ENCODE data around the gene CPEB4.

CPEB4 gene

DNA sequence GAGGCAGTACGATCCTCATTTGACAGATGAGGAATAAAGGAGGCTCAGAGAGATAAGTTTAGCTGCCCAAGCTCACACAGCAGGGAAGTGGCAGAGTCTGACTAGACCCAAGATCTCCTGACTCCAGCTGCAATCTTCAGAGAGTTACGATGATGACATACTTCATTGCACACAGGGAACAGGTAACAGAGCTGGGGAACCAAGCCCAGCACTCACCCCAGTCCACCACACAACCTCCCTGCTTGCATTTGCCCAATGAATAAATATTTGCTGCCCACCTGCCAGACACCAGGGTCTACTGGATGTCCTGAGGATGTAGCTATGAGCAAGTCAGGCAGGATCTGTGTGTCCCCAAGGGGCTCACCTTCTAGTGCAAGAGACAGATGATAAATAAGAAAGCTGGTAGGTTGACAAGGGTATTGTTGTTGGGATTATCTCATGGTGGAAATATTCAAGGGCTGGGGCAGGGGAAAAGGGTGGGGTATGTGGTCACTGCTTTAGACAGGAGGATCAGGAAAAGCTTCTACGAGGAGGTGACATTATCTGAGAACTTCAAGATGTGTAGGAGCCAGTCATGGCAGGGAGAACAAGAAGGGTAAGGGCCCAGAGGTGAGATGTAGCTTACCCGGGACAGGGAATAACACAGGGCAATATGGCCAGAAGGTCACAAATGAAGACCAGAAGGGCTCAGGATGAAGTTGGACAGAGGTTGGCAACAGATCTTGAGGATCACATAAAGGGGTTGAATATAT, 28.6 kb upstream of the CPEB4 start:
- no peak for DNase-seq

DNA sequence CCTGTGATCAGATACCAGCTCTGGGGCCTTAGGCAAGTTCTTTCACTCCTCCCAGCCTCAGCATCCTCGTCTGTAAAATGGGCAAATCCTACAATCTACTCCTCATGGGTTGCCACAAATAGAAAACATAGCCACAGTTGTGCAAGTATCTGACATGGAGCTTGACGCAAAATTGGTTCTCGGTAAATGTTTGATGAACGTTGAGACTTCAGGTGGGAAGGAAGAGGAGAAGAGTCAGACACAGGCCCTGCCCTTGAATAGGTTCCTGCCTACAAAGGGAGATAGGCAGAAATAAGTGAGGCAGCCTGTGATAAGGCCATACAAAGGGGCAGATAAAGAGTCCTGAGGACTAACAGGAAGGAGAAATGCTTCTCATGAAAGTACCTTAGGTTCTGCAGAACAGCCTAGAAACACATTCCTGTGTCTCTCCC, 26.1 kb upstream of the CPEB4 start:
- DNase-seq = no peak

DNA sequence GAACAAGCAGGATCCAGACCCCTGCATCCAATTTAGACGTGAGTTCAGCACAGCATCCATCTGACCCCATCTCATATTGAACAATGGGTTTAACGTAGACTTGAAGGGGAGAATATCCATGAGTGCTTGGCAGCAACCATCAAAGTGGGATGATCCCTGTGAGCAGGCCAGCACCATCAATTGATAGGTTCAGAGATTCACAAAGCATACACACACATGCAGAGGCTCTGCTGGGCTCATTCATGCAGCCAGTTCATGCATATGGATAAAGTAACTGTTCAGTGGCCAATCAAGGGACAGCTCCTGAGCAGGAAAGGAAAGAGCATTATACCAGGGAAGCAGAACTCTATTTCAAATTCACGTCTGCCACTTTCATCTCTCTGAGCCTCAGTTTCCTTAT, 24.8 kb upstream of the CPEB4 start:
- DNase-seq = no peak

DNA sequence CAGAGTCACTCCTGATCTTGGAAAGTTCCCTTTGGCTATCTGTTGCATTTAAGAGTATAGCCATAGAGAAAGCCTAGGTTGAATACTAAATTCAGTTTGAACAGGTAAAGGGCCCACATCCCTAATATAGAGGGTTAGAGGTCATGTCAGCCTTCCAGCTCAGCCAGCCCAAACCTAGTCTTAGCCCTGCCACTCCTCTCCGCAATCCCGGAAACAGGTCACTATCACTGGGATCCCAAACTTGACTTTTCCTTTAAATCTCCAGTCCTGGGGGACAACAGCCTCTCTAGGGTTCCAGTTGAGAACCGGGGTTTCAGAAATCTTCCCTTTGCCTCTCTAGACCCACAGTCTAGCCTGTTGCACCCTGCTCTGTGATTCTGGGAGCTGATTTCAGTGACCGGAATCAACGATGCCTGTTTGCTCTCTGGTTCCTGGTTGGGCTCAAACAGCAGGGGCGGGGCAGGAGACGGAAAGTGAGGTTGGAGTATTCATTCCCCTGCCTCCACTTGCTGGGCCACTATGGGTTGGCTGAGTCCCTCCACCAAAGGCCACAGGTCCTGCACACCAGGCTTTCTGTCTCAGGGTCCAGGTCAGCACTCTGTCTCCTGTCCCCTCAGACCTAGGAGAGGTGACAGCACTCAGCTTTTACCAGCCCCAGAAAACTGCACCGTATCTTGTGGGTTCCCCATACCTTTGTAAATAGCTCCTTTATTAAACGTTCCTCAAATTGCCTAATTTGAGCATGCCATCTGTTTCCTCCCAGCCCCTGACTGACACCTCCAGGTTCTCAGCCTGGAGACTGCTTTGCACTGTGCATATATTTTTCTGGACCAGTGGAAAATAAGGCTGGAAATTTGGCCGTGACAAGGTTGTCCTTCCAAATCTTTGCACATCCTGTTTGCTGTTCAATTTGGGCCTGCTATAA, 23.8 kb upstream of the CPEB4 start:
- no peak for DNase-seq

DNA sequence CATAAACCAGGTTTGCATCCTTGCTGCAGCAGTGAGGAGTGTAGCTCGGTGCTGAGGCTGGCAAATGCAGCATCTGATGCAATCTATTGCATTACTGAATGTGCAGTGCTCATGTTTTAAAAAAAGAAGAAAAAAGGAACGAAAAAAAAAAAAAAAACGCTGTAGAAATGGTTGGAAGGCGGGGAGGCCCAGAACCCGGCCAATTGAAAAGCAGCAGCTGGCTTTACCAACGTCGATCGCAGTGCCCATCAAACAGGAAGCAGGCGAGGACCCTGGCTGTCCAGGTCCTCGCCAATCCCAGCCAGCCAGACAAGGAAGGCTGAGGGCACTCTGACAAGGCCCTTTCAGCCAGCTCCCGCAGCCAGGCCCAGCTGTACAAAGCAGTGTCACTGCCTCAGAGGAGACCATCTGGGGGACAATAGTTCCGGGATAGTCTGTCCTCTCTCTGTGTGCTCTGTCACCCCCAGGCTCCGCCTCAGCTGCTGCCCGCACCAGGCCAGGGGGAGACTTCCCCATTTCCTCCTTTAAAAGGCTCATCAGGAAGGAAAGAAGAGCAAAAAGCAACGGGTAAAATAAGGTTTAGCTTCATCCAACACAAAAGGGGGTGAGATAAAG, 21.8 kb upstream of the CPEB4 start:
- DNase-seq = no peak

DNA sequence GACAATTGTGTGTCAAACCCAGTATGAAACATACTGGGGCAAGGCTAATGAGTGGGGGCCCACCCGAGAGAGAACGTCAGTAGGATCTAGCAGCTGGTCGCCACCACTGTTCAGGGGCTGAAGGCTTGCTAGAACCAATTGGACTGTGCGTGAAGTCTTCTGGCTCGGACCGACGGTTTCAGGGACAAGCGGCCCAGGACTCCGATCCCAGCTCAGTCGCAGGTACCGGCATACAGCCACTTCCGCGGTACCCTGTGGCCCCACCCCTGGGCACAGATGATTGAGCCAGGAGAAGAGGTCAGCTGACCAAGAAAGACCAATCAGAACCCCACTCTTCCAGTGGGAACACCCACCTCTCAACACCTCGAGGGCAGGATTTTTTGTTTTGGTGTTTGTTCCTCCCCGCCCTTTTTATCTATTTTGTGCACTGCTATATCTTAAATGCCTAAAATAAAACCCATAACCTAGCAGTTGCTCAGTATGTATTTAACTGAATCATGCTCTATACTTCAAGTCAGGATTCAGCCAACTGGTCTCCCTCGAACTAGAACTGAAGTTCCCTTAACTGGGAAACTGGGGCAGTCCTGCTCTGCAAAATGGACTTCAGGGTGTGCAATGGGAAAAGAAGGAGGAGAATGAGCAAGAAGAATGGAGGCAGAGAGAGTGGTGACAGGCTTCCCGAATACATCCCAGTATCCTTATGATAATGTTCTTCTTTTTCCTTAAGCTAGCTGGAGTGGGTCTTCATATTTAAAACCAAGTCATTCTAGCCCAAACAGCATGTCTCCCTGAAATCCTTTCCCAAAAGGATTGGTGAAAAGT, 21.1 kb upstream of the CPEB4 start:
- no peak for DNase-seq

DNA sequence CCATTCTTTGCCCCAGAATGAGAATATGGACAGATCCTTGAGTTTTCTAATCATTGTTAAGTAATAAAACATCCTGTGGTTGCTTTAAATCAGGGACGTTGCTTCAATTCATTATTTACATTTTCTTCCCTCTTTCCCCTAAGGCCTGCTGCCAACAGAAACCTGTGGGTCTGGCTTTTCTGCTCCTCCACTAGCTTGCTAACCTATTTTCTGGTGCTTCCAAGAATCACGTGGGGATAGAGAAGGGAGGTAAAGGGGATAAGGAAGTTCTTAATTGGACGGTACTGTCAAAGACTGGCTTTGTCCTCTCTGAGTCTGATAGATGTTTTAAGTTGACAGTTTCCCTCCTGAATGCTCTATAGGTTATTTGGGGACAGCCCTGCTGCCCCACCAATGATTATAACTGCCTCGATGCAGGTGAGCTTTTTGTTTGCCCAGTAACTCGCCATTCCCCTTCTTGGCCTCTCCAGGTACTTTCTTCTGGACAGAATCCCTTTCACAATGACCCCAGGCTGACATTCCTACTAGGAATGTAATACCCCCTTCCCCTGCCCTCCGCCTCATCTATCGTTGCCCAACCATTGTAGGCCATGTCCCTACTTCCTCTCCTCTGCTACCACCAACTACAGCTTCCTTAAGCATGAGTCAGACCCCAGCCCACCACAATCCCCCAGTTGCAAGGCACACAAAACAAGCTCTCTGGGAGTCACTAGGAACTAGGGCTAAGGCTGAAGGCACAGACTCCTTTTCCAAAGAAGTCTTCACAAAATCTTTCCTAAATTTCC, 19.9 kb upstream of the CPEB4 start:
- DNase-seq = no peak

DNA sequence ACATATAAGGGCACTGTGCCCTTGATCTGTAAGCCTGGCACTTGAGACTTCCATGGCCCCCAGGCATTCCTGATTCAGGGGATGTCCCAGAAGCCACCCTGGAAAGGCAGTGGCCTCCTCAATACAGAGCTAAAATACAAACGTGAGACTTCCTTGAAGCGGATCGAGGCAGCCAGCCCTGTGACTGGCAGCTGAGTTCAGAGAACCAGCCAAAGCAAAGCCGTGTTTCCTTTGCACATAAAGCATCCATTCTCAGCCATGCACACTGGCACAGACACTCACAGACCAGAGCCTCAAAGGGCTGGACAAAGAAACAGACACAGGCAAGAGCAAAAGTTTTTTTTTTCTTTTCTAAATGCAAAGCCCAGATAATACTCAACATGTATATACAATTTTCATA, 18.8 kb upstream of the CPEB4 start:
- DNase-seq = no peak

DNA sequence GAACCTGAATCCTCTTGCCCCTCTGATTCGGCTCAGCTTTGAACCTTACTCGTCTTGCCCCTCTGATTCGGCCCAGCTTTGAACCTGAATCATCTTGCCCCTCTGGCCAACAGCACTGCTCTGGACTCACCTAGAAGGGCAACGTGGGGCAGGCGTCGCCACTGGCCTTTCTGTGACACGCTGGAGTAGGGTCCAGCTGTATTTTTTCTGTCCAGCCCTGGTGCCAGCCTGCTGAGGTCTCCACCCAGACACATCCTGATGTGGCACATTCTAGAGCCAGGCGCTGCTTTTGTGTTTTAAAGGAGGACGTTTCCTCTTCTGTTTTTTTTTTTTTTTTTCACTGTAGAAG, 15.2 kb upstream of the CPEB4 start:
- no peak for DNase-seq

DNA sequence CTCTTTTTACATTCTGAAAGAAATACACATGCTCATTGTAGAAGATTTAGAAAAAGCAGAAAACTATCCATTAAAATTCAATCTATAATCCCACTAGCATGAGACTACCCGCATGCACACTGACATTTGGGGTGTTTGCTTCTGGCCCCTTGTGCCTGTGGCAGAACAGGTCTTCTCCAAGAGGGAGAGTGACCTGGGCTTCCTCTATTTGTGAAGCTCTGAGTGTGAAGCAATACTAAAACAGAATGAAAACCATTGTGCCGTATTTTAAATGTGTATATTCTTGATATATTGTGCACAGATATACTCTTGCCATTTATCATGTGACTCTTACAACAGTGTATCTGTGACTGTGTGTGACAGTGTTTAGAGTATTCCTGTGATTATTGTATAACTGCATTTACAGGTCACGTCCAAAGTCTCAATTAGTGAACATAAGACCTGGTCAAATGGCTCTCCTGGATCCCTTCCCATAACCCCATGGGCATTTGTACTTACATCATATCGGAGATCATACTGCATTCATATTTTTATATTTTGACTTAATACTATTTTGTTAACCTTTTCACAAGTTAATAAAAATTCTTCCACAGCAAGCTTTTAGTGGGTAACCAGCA, 14.7 kb upstream of the CPEB4 start:
- DNase-seq = no peak

DNA sequence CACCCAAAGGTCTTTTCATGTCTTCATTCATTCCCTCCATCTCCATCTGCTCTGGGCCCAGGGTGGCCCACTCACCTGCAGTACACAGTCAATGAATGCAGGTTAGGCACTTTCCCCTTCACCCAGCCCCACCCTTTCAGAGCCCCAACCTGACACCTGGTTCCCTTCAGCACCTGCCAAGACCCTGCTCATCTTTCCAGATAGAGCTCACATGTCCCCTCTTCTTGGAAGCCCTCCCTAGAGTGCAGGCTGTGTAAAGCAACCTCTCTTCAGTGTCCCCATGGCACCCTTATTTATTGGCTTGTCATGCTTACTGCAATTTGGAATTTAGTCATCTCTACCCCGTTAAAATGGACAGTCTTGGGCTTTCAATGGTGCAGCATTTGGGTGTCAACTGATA, 13.0 kb upstream of the CPEB4 start:
- DNase-seq = no peak

DNA sequence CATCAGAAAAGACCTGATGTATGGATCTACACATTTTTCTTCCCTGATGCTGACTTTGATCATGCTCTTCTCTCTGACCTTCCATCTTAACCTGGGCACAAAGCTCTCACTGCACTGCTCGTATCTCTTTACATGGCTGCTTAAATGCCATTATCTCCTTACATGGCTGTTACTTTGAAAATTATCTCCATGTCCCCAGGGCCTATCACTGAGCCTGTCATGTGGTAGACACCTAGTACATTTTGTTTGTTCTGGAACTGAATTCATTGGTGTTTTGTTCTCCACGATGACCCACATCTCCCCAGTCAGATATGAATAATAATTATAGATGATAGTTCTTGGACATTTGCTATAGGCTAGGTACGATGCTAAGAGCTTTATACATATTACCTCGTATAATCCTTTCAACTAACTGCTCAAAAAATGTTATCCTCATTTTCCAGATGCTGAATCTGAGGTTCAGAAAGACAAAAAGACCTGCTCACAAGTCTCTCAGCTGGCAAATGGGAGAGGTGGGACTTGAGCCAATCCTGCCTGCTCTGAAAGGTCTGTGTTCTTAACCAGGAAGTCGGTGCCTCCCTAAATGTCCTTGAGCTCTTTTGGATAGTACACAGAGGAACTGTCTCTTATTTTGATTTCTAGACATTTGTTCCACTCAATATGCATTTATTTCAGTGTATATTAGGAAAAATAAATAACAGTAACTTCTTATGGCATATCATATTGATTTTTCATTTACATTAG, 9.8 kb upstream of the CPEB4 start:
- DNase-seq = no peak

DNA sequence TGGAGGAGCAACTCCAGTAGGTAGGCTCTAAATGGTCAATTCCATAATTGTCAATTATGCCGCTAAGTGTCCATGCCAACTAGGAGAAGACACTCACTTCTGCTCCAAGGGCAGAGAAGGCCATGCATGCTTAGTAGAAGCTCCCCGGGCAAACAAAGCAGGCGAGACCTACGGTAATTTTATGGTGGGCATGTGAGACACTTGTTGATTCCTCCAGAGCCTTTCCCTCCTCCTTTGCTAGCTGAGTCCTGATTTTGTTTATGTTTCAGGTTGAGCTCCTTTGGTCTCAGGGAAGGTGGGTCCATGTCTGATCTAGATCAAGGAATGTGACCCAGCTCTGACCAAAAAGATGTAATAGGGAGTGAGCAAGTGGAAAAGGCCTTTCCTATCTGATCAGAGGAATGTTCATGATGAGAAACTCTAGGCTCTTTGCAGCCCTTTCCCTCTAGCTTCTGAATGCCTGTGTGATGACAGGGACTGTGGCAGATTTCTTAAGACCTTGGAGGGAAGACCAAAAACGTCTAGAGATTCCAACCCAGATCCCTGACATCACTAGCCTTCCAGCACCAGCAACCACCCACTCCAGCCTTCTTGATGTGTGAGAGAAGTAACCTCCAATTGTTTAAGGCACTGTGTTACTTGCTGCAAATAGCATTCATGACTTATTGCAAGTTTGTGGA, 7.7 kb upstream of the CPEB4 start:
- DNase-seq = no peak

DNA sequence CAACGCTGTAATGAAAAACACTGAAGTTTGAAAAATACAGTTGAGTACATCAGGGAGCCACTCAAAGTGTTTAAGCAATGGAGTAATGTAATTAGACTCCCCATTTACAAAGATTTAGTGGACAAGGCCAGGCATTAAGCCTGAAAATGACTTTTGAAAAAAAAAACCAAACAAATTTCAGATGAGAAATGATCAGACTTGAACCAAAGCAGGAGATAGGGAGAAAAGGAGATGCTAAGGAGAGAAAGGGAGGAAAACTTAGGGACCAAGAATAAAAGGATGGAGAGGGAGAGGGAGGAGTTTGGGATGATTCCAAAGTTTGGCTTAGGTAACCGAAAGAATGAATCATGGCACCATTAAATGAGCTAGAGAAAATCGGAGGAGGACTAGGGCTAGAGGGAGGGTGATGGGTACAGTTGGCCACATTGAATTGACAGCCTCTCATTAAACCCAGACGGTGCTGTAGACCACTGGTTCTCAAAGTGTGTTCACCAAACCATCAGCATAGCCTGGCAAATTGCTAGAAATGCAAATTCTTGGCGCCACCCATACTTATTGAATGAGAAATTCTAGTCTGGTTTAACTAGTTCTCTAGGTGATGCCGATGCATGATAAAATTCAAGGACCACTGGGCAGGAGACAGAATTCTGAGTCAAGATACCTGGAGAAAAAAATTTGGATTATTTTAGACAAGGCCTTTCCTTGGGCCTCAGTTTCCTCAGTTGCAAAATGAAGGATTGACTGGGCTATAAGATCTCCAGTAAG, 6.2 kb upstream of the CPEB4 start:
- DNase-seq = no peak

DNA sequence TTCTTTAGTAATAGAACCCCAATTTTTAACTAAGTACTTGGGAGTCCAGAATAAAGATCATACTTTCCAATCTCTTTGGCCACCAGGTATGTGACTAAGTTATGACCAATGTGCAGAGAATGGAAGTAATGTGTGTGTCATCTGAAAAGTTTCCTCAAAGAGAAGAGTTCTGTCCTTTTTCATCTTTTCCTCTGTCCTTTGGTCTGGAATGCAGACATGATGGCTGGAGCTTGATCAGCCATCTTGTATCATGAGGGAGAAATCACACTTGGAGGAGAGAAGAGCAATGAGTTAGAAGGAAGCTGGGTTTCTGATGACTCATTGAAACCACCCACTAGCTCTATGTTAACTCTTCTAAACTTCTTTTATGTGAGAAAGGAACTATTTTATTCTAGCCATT, 5.5 kb upstream of the CPEB4 start:
- no peak for DNase-seq

DNA sequence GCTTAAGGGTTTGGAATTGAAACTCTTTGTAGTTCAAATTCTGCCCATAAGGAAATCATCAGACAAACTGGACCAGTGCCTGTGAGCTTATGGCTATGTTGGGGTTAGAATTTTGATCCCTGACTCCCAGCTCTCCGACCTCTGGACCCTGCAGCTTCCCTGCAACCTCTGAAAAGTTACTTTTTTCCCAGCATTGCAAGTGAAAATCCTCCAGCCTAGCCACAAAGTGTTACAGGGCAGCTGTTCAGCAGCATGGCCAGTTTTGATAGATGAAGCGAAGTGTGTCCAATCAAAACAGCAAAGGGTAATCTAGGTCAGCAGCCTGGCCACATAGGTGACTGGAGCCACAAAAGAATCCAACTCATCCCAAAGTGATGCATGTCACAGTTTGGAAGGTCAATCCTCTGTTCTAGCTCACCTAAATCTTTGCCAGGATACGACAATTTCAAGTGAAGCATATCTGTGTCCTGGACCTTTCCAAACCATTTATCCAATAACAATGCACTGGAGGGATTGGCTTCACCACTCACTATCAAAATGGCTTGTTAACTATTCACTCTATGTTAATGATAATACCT, 4.7 kb upstream of the CPEB4 start:
- no peak for DNase-seq

DNA sequence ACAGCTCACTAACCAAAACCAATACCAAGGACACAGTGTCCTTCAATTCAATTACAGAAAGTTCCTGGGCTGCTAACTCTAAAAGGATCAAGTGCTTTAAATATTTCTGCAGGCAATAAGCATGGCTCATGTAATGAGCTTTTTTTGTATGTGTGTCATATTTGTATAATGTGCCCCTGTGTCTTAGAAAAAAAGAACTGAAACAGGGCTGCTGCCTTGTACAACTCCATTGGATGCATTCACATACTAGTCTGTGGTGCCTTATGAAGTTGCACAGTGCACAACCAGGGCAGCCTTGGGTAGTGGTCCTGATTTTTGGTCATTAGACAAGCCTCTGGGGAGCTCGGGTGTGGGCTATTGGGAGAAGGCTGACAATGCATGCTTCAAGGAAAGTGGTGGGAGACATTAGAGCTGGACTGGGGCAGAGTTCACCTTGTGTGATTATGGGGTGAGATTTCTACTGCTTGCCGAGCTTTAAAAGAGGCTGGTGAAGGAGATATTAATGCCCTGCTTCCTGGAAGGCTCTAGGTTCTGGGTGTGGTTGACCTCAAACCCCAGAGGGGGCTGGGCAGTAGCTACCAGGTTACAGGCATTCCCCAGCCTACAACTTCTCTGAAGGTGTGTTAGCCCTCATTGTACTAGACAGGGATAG, 3.6 kb upstream of the CPEB4 start:
- DNase-seq = peak; percentile 81

DNA sequence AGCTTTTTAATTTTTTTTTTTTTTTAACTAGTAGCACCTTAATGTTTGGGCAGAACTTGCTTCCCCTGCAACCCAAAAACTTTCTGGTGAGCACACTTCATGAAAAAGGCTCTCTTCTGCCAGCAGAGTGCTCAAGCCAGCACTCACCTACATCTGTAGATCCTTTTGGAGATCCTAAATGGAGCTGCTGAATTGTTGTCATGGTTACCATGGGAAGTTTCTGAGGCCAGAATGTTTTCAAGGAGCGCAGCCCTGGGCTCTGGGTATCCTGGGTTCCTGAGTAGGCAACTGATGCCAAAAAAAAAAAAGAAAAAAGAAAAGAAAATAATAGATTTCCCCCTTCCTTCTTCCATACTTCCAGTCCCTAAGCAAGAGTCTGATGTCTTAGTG, 3.1 kb upstream of the CPEB4 start:
- no peak for DNase-seq
